Measurements from ENCODE around the gene QSOX2.

The QSOX2 gene

DNA sequence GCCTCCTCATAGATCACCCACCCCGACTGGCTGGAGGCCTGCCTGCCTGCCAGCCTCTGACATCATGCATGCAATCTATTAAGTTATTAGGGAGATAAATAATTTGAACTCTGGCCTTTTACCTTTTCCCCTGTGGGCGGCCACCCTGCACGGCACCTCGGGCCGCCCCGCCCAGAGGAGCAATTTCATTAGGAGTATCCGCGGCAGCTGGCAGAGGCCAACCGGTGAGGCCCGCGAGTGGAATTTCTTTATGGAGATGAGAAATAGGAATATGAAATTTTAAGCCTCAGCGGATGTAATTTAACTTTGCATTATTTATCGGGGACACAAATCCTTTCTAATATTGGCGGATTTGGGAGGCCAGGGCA is 63.2 kb downstream of the QSOX2 start:
- H3K4me3 Mint-ChIP-seq: no peak overlapping the region
- peaks cover 25% of the 10 kb centered on the region for H3K27me3 Mint-ChIP-seq
- peak overlapping the region; percentile 12 to 28 for H3K27ac Mint-ChIP-seq

DNA sequence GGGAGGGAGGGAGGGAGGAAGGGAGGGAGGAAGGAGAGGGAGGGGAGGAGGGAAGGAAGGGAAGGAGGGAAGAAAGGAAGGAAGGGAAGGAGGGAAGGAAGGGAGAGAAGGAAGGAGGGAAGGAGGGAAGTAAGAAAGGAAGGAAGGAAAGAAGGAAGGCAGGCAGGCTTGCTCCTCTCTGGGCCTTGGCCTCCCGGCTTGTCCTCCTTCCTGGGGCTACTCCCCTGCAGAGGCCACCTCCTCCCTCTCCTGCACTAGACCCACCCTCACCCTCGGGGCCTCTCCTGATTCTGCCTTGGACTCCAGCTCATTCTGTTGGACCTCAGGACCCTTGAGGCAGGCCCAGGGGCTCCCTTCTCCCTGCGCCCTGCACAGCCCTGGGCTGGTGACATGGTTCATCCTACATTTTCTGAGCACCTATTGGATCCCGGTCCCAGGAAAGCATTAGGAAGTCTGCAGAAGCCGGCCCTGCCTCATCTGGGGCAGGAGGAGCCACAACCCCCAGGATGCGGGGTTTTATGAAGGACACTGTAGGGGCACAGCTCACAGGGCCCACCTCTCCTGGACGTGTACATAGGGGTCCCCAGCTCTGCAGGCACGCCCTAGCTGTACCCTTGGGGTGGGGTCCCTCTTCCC is 63.7 kb downstream of the QSOX2 start:
- ATAC-seq (no peak), DNase-seq (no peak)
- Mint-ChIP-seq H3K4me1 (no peaks in the 10 kb centered on the region), H3K27me3 (peaks cover 20% of the 10 kb centered on the region), H3K9me3 (no peaks in the 10 kb centered on the region), H3K4me3 (no peak overlapping the region), H3K27ac (no peak overlapping the region)

More for the DNA sequence above, 63.2 kb downstream of the QSOX2 start:
- H3K9me3 Mint-ChIP-seq: no peaks in the 10 kb centered on the region
- DNase-seq (no peak), ATAC-seq (no peak)
- no peaks in the 10 kb centered on the region for H3K4me1 Mint-ChIP-seq

DNA sequence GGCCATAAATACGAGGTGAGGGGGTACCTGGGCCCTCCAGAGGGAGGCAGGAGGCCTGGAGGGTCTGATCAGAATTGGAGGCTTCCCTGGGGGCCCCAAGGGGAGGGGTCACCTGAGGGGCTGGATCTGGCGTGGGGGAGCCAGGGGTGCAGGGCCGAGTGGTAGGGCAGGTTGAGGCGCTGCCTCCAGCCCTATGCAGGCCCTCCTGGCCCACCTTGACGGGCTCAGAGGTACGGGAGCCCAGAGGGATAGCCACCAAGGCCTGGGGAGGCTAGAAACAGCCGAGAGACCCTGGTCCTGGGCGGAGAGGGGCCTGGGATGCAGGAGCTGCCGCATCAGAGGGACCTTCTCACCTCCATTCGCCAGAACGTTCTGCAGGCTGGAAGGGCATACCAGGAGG is 65.0 kb downstream of the QSOX2 start:
- H3K4me3 Mint-ChIP-seq: no peak overlapping the region
- H3K9me3 Mint-ChIP-seq: no peaks in the 10 kb centered on the region
- DNase-seq: no peak
- no peak overlapping the region for H3K27ac Mint-ChIP-seq
- no peak for ATAC-seq
- peaks cover 10% of the 10 kb centered on the region for H3K27me3 Mint-ChIP-seq
- no peaks in the 10 kb centered on the region for H3K4me1 Mint-ChIP-seq

DNA sequence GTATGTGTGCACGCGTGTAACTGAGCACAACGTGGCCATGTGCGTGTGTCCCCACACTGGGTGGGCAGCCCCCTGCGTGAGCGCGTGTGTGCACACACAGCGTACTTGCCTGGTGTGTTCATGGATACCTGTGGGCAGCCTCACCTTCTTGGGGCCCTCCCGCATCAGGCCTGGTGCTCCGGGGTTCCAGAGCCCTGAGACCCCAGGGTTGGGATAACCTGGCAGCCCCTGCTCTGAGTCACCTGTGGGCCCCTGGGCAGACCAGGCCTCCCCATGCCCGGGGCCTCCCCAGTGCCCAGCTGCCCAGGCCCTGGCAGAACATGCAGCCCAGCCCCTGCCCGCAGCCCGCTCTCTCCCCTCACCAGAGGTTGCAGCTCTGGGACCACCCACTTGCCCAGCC is 65.9 kb downstream of the QSOX2 start:
- no peaks in the 10 kb centered on the region for H3K4me1 Mint-ChIP-seq
- ATAC-seq (peak; percentile 23), DNase-seq (no peak)
- no peaks in the 10 kb centered on the region for H3K9me3 Mint-ChIP-seq
- H3K4me3 Mint-ChIP-seq: no peak overlapping the region
- peaks cover 3% of the 10 kb centered on the region for H3K27me3 Mint-ChIP-seq
- no peak overlapping the region for H3K27ac Mint-ChIP-seq

DNA sequence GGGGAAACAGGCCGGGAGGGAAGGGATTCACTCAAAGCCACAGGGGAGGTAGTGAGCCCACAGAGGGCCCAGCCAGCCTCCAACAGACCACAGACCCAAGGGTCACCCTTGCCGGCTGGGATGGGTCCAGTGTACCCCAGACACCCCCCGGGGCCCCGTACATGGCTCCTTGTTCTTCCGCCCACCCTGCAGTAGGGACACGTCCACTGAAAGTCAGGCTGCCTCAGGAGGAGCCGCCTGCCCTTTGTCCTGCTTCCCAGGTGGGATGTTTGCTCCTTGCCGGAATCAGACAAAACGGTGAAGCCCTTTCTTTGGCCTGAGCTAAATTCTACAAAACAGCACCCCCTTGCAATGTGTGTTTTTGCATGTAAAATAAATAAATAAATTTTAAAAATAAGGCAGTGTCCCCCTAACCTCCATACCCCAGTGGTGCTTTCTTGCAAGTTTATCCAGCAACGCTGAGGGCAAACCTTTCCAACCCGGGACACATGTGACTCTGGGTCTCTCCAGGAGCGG is 66.5 kb downstream of the QSOX2 start:
- ATAC-seq (no peak), DNase-seq (no peak)
- Mint-ChIP-seq H3K4me3 (no peak overlapping the region), H3K27me3 (no peaks in the 10 kb centered on the region), H3K27ac (no peak overlapping the region), H3K9me3 (no peaks in the 10 kb centered on the region), H3K4me1 (no peaks in the 10 kb centered on the region)

DNA sequence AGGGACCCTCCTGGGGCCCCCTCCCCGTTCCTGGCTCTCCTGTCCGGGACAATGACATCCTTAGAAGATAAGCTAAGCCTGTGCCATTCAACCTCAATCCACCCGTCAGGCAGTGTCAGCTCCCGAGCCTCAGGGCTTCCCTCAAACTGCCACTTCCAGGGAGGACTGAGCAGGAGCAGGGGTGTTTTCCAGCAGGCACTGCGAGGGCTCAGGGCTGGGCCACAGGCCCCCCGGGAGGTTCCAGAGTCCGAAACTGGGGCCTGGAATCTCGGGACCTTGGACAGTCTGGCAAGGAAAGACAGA is 66.9 kb downstream of the QSOX2 start:
- ATAC-seq (no peak), DNase-seq (no peak)
- no peak overlapping the region for H3K27ac Mint-ChIP-seq
- H3K4me1 Mint-ChIP-seq: no peaks in the 10 kb centered on the region
- no peaks in the 10 kb centered on the region for H3K9me3 Mint-ChIP-seq
- no peak overlapping the region for H3K4me3 Mint-ChIP-seq
- no peaks in the 10 kb centered on the region for H3K27me3 Mint-ChIP-seq

DNA sequence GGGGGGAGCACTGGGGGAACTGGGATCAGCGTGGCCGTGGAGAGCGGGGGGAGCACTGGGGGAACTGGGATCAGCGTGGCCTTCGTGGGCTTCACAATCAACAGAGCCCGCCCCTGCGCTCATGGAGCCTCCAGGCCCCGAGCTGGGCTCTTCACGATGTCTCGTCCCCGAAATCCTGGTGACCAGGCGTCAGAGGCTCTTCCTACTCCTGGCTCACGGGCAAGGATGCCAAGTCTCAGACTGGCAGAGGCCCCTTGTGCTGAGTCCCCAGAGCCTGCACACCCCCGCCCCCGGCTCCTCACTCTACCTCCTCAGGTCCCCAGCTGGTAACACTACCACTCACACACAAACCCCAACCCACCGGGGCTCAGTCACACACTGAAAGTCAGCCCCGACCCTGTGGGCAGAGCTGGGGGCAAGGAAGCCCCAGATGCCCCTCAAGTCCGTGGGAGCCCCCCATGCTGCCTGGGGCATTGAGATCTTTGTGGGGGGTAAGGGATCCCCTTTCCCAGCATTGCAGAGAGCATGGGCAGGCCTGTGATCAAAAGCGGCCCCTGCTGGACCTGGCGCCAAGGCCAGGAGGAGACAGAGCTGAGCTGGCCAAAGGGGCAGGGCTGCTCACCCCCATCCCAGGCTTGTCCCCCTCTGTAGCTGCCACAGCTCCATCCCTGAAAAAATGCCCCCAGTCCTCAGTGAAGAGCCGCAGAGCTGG is 67.4 kb downstream of the QSOX2 start:
- Mint-ChIP-seq H3K27me3 (no peaks in the 10 kb centered on the region), H3K27ac (no peak overlapping the region), H3K4me3 (no peak overlapping the region), H3K4me1 (no peaks in the 10 kb centered on the region), H3K9me3 (no peaks in the 10 kb centered on the region)
- no peak for ATAC-seq
- DNase-seq: no peak

DNA sequence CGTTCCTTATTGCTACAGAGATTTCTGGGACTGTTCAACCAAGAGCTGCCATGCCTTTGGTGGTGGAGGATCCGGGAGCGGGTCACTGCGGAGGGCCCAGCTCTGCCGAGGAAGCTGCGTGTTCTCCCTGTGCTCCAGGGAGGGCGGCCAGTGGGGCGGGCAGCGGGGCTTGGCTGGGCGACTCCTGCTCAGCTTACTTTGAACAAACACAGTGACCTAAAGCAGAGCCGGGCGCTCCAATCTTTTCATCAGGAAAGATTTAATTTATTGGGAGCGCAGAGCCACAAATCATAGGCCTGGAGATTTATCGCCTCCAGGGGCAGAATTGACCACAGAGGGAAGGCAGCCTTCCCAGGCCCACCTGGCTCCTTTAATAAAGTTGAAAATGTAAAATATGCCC is 68.4 kb downstream of the QSOX2 start:
- Mint-ChIP-seq H3K4me3 (no peak overlapping the region), H3K9me3 (no peaks in the 10 kb centered on the region), H3K4me1 (no peaks in the 10 kb centered on the region), H3K27me3 (no peaks in the 10 kb centered on the region), H3K27ac (no peak overlapping the region)
- ATAC-seq (no peak), DNase-seq (no peak)

DNA sequence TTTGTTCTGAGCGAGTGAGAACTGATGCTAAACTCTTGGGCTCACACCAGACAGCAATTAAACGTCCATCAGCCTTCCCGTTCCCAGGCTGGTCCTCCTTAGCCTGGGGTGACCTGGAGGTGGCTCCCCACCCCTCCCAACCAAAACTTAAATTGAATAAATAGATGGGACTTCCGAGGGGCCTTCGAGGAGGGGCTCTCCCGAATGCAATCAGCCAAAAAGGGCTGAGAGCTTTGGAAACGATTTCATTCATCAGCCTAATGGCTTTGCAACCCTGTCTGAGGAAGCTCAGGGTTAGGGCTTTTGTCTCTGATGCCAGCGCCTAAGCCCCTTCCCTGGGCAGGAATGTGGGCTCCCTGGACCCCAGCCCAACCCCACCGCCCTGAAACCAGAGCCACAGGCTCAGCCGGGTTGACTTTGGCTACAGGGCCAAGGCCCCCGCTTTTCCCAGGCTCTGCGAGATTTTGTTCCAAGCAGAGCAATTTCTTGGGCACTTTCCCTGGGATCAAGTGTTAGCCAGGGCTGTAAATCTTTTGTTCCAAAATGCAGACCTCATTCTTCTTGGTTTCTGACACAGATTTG is 69.9 kb downstream of the QSOX2 start:
- Mint-ChIP-seq H3K27me3 (peaks cover 9% of the 10 kb centered on the region), H3K9me3 (no peaks in the 10 kb centered on the region), H3K4me3 (no peak overlapping the region), H3K4me1 (no peaks in the 10 kb centered on the region), H3K27ac (no peak overlapping the region)
- ATAC-seq (no peak), DNase-seq (no peak)

DNA sequence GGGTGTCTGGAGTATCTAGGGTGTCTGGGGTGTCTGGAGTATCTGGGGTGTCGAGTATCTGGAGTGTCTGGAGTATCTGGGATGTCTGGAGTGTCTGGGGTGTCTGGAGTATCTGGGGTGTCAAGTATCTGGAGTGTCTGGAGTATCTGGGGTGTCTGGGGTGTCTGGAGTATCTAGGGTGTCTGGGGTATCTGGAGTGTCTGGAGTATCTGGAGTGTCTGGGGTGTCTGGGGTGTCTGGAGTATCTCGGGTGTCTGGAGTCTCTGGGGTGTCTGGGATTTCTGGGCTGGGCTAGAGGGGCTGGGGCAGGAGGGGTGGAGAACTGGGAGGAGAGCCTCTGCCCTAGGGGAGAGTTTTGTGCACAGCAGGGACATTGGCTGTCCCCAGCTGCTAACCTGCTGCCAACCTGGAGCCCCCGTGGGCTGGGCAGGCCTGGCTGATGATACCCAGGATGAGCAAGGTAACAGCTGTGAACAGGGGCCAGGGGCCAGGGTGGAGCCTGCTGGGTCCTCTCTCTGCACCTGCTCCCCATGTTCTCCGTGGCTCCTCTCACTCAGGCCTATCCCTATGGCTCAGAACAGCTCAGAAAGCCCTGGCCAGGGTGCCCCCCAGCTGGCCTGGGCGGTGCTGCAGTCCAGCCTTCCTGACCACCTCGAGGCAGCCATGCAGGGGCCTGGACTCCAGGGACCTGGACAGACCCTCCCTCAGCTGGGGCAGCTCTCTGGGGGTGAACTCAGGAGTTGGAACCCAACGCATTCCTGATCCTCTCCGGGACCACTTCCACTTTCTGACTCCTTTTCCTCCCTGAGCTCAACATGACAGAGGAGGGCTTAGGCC is 70.6 kb downstream of the QSOX2 start:
- DNase-seq: no peak
- ATAC-seq: no peak
- Mint-ChIP-seq H3K27me3 (peaks cover 13% of the 10 kb centered on the region), H3K9me3 (no peaks in the 10 kb centered on the region), H3K4me1 (no peaks in the 10 kb centered on the region), H3K4me3 (no peak overlapping the region), H3K27ac (no peak overlapping the region)

DNA sequence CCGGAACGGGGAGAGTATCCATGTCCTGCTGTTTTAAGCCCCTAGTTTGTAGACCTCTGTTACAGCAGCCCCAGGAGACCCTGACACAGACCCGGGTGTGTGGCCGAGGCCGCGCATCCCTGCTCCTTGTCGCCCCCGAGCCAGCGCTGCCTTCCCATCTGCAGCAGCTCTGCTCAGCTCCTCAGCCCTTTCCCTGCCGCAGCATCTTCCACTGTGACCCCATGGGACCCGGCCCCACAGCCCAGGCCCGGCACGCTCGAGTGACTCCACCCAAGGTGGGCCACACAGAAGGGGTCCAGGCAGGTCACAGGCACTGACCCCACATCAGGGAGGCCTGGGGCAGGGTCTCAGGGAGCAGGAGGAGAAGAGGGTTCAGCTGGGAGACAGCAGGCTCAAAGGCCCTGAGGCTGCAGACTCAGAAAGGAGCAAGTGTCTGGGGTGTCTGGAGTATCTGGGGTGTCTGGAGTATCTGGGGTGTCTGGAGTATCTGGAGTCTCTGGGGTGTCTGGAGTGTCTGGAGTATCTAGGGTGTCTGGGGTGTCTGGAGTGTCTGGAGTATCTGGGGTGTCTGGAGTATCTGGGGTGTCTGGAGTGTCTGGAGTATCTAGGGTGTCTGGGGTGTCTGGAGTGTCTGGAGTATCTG is 71.8 kb downstream of the QSOX2 start:
- ATAC-seq (no peak), DNase-seq (no peak)
- Mint-ChIP-seq H3K27ac (no peak overlapping the region), H3K4me3 (no peak overlapping the region), H3K27me3 (peaks cover 21% of the 10 kb centered on the region), H3K4me1 (no peaks in the 10 kb centered on the region), H3K9me3 (no peaks in the 10 kb centered on the region)

DNA sequence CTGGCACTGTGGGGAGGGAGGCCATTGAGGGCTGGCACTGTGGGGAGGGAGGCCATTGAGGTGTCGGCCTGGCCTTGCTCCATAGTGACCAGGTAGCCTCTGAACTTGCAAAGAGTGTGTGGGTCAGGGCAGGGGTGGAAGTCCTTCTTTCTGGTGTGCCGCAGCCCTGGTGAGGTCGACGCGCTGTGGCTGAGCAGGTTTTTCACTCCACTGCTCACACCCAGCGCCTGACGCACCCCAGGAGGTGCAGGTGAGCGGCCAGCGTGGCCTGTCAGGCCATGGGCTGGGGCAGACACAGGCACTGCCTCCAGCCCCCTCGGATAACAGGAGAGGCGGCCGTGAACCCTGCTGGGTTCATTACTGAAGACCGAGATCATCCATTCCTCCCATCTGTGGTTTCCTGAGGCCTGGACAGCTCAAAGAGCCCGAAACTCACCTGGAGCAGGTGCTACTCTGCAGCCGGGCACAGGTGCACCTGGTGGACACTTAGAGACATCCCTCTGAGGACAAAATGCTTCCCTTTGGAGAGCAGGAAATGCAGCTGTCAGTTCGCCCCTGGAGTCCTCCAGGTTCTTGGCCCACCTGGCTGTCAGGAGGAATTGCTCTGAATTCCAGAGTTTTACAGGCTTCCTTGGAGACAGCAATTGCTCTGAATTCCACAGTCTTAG is 73.1 kb downstream of the QSOX2 start:
- no peak overlapping the region for H3K4me3 Mint-ChIP-seq
- H3K27ac Mint-ChIP-seq: no peak overlapping the region
- ATAC-seq (no peak), DNase-seq (no peak)
- H3K9me3 Mint-ChIP-seq: no peaks in the 10 kb centered on the region
- no peaks in the 10 kb centered on the region for H3K4me1 Mint-ChIP-seq
- H3K27me3 Mint-ChIP-seq: peaks cover 21% of the 10 kb centered on the region

DNA sequence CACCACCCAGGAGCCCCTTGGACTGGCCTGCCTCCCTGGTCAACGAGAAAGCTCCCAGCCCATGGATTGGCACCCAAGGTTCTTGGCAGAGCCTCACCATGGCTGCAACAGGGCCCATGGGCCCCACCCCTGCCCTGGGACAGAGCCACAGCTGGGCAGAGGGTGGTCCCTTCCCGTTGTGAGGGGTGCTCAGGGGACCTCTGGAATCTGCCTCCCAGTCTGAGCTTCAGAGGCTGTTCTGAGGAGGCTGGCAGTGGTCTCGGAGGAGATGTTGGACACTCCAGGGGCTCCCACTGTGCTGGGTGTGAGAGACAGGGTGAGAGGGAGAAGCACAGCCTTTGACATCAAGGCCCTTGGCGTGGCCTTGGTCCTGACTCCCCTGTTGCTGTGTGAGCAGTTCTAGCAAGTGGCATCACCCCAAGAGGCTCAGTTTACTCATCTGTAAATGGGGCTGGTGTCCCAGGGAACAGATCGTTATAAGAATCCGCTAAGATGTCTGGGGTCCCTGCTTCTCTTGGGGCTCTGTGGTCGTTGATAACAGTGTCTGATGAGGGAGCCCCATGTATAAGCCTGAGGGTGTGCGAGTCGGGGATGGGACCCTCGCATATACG is 73.7 kb downstream of the QSOX2 start:
- Mint-ChIP-seq H3K4me3 (no peak overlapping the region), H3K27ac (no peak overlapping the region), H3K4me1 (no peaks in the 10 kb centered on the region), H3K9me3 (no peaks in the 10 kb centered on the region), H3K27me3 (peaks cover 21% of the 10 kb centered on the region)
- DNase-seq (no peak), ATAC-seq (no peak)

DNA sequence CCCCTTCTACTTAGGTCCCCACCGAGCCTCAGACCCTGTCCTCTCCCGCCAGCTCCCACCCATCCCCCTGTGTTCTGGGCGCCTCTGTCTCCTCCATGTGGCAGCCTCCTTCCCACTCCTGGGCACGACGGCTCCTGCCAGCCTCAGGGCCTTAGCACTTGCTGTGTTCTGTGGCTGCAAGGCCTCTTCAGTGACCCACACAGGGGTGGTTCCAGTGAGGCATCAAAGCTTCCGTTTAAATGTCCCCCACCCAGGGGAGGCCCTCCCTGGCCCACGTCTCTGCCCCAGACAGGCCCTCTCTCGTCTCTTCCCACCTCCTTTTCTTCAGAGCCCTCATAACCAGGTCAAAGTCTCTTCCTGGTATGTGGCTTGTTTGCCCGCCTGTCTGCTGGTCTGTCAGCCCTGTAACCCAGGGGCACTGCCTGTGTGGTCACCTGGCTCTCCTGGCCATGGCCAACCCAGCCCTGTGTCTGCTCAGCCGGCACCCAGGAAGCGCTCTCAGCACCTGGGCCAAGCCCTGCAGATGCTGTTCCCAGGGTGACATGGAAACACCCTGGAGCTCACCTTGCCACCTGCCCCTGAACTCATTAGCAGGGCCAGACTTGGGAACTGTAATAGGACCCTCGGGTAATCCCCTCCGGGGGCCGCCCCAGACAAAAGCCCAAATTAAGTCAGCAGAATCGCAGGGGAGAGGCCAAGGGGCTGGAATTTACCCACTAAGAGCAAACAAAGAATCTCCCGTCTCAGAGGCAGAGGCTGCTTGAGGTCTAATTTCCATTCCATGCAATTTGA is 74.4 kb downstream of the QSOX2 start:
- no peaks in the 10 kb centered on the region for H3K4me1 Mint-ChIP-seq
- H3K9me3 Mint-ChIP-seq: no peaks in the 10 kb centered on the region
- H3K4me3 Mint-ChIP-seq: no peak overlapping the region
- peaks cover 21% of the 10 kb centered on the region for H3K27me3 Mint-ChIP-seq
- peak overlapping the region in 1 of 2 donors; percentile 83 for H3K27ac Mint-ChIP-seq
- peak; percentile 13 for ATAC-seq
- no peak for DNase-seq
